Gastroesophageal sphincter (tissue), 3 donors: ENCODE measurements around the gene TTC8.

Experiments used
- EP300 ChIP-seq: sonication (generic); formaldehyde crosslinking; IDR thresholded peaks from one replicate; pipeline ENCODE4 v1.6.1; 2017; ENCODE audit warnings: antibody characterized with exemption, mild to moderate bottlenecking
- POLR2A ChIP-seq, 2 donors: fragments of 450-650 bp; IDR thresholded peaks; one replicate each; pipeline ENCODE4 v1.6.1; 2017; ENCODE audit warnings: antibody characterized with exemption in 2 of 2, mild to moderate bottlenecking in 2 of 2, moderate library complexity in 1 of 2
- POLR2AphosphoS5 ChIP-seq: sonication (generic); formaldehyde crosslinking; IDR thresholded peaks from one replicate; pipeline ENCODE4 v1.6.1; 2017; ENCODE audit warnings: antibody characterized with exemption
- TF ChIP-seq, protein P1 (sequence below), 4 experiments: fragments of 200-600 bp in 2 of 4; fragments of 450-650 bp in 2 of 4; sonication (generic) in 1 of 4; IDR thresholded peaks; one replicate each; pipeline ENCODE4 v1.5.1; 2017 to 2019; ENCODE audit warnings: antibody characterized with exemption in 4 of 4, mild to moderate bottlenecking in 2 of 4, moderate library complexity in 2 of 4

DNA sequence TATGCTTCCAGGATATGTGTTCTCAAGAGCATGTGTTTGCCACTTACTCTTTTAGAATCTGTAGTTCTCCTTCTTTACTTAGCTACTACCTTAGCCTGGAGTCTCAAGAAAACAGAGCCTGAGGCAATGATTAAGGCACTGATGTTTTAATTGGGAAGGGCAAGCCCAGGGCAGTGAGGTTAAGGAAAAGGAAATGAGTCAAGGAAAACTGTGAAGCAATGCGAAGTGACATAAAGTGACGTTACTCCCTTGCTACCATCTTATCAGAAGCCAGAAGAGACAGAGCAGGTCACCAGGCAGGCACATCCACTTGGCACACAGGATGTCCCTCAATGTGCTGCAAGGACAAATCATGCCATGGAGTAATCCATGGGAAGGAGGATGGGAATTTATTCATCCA lies 20.4 kb upstream of the TTC8 start:
- TF ChIP-seq POLR2AphosphoS5 (no peak), EP300 (no peak), POLR2A (IDR thresholded peaks at IDR 0.05) (no peak)
- TF ChIP-seq, protein P1, sequence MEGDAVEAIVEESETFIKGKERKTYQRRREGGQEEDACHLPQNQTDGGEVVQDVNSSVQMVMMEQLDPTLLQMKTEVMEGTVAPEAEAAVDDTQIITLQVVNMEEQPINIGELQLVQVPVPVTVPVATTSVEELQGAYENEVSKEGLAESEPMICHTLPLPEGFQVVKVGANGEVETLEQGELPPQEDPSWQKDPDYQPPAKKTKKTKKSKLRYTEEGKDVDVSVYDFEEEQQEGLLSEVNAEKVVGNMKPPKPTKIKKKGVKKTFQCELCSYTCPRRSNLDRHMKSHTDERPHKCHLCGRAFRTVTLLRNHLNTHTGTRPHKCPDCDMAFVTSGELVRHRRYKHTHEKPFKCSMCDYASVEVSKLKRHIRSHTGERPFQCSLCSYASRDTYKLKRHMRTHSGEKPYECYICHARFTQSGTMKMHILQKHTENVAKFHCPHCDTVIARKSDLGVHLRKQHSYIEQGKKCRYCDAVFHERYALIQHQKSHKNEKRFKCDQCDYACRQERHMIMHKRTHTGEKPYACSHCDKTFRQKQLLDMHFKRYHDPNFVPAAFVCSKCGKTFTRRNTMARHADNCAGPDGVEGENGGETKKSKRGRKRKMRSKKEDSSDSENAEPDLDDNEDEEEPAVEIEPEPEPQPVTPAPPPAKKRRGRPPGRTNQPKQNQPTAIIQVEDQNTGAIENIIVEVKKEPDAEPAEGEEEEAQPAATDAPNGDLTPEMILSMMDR (IDR thresholded peaks at IDR 0.05): no peak
